Body of pancreas (tissue), 4 donors: ENCODE results near the gene AGPS.

Experiments used
- POLR2A ChIP-seq, 3 donors: fragments of 450-650 bp; IDR thresholded peaks; one replicate each; pipeline ENCODE4 v1.6.1; 2016; ENCODE audit warnings: antibody characterized with exemption in 3 of 3, mild to moderate bottlenecking in 2 of 3
- TF ChIP-seq, protein P1 (sequence below), 7 experiments: fragments of 450-650 bp in 4 of 7; fragments of 200-600 bp in 3 of 7; sonication (generic) in 3 of 7; IDR thresholded peaks; one replicate each; pipeline ENCODE4 v1.5.1; 2016 to 2019; ENCODE audit warnings: antibody characterized with exemption in 7 of 7

DNA sequence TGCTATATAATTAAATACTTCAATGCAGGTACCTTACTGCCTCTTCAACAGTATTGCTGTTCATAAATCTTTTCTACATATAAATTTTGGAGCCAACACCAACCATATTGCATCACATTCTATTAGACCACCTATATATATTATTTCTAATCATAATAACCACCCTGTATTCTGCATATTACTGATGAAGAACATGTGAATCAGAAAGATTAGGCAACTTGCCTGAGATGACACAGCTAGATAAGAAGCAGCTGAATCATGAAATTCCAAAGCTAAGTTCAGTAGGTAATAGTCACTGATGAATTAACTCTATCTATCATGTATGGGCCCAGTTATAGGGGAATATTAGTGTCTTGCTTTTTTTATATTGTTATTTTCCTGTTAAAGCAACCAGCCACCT is 161.8 kb downstream of the AGPS start:
- TF ChIP-seq POLR2A (IDR thresholded peaks at IDR 0.05), result no peak
- TF ChIP-seq, protein P1, sequence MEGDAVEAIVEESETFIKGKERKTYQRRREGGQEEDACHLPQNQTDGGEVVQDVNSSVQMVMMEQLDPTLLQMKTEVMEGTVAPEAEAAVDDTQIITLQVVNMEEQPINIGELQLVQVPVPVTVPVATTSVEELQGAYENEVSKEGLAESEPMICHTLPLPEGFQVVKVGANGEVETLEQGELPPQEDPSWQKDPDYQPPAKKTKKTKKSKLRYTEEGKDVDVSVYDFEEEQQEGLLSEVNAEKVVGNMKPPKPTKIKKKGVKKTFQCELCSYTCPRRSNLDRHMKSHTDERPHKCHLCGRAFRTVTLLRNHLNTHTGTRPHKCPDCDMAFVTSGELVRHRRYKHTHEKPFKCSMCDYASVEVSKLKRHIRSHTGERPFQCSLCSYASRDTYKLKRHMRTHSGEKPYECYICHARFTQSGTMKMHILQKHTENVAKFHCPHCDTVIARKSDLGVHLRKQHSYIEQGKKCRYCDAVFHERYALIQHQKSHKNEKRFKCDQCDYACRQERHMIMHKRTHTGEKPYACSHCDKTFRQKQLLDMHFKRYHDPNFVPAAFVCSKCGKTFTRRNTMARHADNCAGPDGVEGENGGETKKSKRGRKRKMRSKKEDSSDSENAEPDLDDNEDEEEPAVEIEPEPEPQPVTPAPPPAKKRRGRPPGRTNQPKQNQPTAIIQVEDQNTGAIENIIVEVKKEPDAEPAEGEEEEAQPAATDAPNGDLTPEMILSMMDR (IDR thresholded peaks at IDR 0.05), result no peak
